Right renal pelvis (tissue), 4 donors: ENCODE data around the gene MITF. TPM values are rescaled to one million over a fixed set of nuclear protein-coding genes. Genes with fewer than 3 reads are reported as not detected.

Experiments used
- DNase-seq, 4 donors: peaks; one replicate each; pipeline ENCODE4 v3.0.0-alpha.2; 2013; ENCODE audit warnings: low read depth in 4 of 4, low spot score in 3 of 4, missing footprints in 1 of 4
- polyA plus RNA-seq, 4 donors: library from polyadenylated mRNA; unstranded; fragments of 120-200 nt; gene quantifications; one replicate each; pipeline ENCODE4 v1.2.1, GENCODE V29; 2013; ENCODE audit not compliant: insufficient read length in 4 of 4

The MITF gene
- polyA plus RNA-seq, 4 donors, result 37.2 to 49.2 (median 43.8) TPM

DNA sequence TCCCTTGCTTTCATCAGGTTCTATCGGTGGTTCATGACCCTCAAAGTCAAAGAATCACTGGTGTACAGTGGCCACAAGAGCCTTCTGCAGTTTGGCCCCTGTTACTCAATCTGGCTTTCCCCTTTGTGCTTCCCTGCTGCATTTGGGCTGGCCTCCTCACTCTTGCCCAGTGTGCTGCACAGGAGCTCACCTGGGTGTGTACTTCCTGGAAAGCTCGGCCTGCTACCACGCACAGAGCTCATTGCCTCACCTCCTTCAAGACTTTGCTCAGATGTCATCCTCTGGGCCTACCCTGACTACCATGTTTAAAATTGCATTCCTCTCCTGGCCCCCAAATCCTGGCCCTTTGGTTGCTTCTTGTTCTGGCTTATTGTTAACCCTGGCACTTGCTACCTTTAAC is 90.9 kb downstream of the MITF start:
- no peak for DNase-seq

DNA sequence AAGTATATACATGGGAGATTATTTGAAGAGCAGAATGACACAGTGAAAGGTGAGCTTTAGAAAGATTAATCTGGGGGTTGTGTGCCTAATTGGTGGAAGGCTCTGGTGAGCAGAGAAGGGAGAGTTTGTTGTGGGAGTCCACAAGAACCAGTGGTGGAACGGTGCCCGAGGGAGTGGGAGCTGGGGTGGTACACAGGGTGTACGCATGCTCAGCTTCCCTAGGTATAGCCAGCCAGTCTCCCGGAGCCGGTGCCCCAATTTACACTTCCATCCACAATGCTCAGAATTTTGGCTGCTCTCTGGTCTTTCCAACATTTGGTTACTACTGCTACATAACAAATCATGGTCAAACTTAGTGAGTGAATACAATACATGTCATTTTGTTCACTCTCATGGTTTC is 92.5 kb downstream of the MITF start:
- no peak for DNase-seq

DNA sequence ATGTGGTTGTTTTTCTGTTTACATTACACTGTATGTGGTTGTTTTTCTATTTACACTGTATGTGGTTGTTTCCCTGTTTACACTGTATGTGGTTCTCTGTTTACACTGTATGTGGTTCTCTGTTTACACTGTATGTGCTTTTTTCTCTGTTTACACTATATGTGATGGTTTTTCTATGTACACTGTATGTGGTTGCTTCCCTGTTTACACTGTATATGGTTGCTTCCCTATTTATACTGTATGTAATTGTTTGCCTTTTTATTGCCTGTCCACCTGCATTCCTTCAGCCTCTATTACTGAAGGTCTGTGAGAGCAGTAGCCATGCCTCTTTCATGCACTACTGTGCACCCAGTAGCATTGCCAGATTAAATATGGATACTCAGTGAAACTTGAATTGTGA is 94.3 kb downstream of the MITF start:
- no peak for DNase-seq

DNA sequence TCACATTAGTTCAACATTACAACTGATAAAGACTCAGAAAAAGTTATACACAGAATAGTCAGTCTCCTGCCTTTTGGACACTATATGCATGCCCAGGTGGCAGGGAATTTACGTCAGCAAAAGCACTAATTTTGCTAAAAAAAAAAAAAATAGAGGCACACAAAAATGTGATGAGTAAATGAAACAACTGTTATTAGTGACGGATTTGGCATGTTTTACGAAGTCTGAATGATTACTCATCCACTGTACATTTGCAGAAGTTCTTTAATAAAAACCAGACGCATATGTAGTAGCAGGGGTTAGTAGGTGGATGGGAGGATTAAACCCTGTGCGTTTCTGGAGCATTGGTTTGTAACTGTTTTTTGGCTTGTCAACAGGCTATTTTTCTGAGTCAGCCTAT is 99.0 kb downstream of the MITF start:
- no peak for DNase-seq

DNA sequence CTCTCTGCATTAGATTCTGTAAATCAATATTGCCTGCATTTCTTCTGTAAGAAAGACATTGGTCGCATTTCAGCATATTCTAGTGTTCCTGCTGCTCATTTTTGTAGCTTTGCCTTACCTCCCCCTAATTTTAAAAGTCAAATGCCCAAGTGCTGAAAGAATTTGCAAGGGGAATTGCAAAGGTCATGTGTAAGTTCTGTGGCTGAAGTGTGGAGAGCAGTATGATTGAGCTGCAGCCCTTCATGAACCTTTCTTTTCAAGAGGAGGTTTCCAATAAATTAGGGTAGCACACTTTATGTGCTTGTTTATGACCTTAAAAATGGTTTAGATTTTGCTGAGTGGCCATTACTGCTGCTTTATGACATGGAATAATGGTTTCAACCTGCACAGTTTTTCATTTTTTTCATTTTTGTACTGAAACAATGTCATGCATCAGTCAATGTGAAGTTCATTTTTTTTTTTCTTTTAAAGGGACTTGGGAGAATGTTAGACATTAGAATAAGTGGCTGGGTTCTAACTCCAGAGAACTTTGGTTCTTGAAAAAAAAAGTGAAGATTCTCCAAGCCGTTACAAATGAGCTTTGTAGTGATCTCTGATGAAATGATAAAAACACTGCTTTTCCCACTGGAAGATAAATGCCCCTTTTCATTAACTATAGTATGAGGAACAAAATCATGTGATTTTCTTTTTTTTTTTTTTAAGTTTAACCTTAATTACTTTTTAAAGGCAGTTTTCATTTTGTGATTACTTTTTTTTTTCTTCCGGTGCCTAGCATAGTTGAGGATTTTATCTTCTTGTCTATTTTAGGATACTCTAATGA is 99.6 kb downstream of the MITF start:
- no peak for DNase-seq

DNA sequence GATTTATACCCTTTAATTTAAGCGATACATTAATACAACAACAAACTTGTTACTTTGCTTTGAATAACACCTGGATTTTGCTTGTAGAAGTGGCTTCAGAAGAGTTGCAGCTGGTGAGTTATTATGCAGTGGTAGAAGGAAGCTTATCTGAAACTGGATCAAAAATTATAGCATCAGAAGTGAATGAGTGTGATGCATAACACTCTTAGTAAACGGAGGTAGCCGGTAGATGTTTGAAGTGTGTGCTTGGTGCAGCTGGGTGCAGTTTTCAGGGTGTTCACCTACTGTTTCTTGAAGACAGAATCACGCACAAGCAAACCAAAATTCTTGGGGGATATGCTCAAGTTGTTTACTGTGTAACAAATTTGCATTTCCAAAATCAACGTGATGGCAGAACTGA is 103.1 kb downstream of the MITF start:
- no peak for DNase-seq

DNA sequence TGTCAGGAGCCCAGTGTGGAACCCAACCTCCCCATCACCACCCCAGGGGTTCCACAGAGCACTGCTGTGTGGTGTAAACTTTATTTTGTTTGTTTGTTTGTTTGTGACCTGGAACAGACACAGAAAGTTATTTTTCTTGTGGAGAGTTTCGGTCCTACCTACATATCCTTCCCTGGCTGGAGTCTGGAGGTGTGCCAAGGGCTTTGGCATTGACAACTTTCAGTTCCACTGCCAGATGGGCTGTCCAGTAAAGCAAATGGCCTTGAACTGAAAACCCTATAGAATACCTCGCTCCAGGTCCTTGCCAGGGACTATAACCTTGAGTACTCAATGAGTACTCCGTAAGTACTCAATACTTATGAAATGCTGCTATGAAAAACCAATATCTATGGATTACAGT is 103.5 kb downstream of the MITF start:
- DNase-seq, result no peak

DNA sequence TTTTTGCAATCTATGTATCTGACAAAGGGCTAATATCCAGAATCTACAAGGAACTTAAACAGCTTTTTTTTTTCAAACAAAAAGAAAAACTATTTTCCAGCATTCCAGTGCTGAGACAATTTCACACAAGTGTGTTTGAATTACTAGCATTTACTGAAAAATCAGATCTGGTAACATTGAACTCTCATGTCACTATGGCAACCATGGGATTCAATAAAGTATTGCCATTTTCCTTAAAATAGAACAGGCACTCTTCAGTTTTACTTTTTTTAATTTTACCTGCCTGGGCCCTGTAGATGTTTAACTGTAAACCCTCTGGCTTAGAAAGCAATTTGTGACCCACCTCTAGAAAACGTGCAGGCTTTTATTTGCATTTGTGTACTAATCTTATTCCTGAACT is 105.4 kb downstream of the MITF start:
- no peak for DNase-seq

DNA sequence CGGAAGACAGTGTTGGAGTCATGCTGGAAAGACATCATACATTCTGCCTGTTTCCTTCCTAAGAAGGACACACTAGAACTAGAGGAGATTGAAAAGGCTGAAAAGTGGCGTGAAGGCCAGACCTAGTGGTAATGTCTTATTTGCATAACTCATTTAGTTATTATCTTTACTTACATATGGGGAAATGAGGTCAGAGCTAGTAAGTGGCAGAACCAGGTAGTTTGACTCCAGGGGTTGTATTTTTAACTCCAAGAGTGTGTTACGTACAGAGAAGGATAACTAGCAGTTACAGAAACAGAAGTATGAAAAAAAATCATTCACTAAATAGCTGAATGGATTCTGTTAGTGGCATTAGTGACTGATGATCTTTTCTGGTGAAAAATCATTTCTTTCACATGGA is 108.0 kb downstream of the MITF start:
- no peak for DNase-seq

DNA sequence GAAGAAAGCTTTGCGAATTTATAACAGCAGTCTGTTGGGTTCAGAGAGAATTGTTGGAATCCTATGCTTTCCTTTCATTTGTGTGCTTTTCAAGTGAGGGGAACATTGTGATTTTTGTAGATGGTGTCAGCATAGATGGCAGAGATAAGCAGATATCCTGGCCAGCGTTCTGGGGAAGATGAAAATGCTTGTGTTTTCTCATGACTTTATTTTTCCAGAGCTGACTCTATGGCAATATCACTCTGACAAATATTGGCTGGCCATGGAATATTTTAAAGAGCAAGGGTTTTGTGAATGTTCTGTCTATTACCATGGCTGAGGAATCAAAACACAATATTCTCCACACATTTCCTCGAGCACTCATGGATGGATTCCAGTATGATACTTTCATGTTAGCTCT is 108.8 kb downstream of the MITF start:
- DNase-seq, result no peak

DNA sequence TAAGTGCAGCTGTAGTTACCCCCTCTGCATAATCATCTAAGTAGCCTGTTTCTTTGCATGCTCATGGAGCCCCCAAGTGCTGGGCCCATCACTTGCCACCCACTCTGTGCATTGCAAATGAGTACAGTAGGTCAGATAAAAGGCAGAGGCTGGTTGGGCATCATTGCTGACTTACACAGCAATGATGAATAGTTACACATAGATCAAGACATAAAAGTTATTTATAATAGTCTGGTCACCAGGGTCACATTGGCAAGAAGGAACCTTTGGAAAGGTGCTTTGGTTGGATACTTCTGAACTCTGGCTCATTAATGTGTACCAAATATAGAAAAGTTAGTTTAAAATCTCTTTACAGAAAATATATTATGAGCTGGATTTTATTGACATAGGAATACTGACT is 111.6 kb downstream of the MITF start:
- DNase-seq, result no peak

DNA sequence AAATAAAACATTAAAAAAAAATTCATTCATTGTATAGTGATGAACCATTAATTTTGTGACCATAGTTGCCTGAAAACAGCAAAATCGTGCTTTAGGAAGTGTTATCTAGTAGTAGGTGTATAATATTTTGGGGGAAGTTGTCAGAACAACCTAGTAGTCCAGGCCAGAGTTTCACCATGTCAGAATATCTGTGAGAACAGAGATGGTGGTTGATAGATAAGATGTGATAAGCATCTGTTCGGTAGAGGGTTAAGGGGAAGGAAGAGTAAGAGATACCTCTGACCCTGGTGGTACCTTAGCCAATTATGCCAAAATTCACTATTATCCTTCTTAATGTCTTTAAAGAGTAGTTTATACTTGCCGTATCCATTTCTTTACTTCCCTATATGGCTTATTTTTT is 113.8 kb downstream of the MITF start:
- no peak for DNase-seq

DNA sequence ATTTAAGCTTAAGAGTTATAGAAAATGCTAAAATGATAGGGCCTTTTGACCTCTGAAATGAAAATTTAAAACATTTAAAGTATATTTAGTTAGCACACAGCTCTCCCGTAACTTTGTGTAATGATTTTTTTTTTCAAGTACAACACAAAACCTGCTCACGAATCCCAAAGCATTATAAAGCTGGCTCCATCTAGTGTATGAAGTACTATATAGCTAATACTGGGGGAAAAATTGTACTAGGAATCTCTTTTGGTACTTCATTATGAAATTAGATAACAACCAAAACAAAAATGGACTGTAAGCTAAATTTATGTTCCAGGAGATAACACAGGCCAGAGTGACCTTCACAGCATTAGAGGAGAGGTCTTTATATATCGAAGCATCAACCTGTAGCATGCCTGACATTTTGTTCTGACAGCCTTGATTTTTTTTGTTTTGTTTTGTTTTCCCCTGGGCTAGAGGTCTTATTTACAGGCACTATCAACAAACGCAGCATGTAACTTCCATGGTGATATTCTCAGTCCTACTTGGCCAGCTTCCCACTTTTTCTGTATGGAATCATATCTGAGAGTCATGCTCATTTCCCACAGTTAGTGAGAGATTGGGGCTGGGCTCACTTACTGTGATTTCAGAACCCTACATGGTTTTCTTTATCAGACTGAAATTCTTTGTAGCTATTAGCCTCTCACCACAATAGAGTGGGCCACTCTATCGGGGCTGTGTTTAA is 116.3 kb downstream of the MITF start:
- no peak for DNase-seq

DNA sequence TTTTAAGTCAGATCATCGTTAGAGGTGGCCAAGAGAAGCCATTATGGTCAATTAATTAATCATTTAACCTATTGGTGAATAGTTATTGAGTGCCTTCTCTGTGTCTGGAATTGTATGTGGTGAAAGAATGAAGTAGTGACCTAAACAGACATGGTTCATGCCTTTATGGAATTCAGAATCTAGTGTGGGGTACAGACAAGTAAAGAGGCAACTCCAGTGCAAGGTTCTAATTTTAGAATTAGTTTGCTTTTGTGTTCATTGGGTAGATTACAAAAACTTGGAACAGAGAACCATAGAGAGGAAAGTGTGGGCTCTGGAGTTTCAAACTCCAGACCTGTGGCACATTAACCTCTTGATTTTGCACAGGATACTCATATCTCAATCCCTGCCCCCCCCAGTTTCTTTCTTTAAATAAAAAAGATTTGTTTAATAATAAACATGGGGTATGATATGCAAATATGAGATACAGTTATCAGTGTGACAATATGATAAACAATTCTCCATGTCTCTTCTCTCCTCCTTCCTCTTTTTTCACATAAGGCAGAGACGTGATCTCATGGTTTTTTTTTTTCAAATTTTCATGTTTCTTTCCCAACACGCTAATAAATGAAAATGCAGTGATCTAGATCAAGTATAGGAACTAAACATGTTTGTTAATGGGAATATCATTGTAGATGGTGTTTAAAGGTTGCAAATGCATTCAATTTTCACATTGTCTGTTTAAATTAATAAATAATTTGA is 117.9 kb downstream of the MITF start:
- no peak for DNase-seq

DNA sequence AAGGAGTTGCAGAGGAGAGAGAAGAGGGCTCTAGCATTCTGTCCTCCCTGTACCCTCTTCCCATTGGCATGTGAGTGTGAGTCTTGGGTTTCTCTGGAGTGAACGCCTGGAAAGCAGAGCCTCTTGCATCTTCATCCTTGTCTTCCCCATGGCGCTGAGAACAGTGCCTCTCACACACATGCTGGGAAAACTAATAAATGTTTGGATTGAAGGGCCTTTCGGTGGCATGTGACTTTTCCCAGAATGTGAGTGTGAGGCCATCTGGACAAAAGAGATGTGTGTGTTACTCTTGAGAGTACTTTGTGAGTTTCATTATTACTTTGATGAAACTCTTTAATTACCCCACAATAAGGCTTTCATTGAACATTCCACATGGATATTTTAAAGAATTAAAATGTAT is 122.3 kb downstream of the MITF start:
- DNase-seq, result no peak

DNA sequence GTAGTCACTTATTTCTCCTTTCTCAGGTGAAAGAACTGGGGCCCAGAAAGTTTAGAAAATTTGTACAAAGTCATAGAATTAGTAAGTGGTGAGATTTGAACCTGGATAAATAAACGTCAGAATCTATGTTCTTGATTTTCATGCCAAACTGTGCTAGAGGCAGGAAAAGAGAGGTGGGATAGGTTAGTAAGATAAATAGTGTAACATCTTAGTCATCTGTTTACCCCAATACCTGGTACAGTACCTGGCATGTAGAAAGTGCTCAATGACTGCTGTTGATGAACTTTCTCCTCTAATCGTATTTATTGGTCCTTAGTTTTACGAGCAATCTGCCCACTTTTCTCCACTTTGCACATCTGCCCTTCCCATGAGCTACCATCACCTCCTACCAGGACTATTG is 124.9 kb downstream of the MITF start:
- DNase-seq, result no peak

DNA sequence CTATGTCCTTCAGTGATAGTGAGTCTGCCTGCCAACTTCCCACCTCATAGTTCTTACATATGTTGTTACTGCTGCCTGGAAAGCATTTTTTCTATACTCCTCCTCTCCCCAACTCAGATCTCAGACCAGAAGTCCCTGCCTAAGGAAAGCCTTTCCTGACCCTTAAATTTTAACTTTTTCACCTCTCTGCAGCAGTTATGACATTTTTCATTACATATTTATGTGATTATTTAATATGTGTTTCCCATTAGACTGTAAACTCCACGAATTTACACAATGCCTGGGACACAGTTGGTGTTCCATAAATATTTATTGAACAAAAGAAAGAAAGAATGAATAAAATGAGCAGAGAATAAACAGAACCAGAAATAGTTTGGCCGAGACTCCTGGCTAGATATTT is 125.5 kb downstream of the MITF start:
- no peak for DNase-seq

DNA sequence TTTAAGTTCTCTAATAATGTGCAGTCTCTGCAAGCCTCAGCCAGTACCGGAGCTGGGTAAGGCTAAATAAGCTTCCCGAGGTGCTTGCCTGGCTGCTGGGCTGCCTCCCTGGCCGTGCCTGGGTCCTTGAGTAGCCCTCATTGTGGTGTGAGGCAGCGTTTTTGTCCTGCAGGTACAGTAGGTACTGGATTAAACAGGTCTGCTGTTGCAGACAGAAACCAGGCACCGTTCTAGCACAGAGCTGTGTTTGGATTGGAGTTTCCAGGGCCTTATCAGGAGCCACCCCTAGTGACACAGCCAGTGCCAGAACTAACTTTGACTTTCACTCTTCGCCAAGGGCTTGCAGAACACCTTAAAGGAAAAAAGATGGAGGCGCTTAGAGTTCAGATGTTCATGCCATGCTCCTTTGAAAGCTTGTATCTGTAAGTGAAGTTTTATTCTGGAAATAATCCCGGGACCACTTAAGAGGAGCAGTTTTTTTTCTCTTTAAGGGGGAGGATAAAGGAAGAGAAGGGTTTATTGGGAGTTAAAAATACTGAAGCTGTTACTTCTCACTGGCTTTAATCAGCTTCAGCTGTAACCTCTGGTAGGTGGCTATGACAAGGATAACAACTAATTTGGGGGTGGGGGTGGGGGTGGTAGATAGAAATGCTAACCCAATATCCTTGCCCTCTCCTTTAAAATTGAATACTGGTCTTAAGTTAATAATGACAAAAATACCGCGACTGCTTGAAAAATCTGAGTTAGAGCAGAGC is 126.8 kb downstream of the MITF start:
- no peak for DNase-seq

DNA sequence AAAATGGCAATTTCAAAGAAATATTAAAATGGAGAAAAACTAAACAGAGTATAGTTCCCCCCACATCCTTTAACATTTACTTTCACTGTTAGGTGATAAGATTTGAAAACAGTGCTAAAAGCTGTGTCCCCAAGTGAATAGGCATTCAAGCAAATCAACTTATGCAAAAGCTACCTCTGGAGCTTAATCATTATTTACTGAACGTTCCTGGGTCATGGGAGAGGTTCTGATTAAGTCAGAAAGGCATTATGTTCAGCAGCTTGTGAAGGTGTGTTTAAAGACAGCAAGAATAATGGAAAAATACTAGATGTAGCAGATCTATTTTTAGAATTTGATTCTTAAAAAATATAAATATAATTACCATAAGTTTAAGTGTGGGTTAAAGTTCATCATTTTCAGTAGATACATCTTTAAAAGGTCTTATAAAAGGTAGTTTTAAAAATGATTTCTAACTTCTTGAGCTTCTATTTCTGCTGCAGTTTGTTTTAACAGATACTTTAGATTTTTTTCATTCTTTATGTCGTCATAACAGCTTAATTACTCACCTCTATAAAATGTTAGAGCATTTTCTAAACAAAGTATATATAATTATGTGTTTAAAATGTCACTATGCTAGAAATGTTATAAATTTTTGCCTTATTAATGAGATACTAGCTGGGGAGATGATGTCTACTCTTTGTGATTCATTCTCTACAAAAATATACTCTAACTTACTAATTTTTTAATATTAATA is 127.9 kb downstream of the MITF start:
- DNase-seq, result no peak

DNA sequence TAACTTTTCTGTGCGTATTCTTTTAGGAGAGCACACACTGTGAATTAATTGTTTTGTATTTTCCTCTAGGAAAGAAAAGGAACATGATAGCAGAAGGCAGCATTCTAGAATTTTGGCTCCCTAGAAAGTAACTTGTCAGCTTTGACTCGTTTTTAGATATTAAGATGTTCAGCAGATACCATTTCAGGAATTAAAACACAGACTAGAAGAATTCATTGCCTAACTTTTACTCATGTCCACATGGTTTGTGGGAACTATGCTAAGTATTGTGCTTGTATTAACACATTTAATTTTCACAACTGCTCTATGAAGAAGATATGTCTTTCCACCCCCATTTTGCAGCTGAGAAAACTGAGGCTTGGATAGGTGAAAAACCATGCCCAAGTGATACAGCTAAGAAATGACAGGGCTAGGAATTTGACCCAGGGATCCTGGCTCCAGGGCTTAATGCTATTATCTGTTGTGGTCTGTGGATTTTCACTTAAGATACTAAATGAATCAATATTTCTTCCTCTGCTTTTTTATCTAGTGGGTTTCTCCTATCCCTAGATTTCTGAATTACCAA is 128.8 kb downstream of the MITF start:
- no peak for DNase-seq
